DMS53 (cell line): ENCODE results near the gene OR4C5.
"Not testable (repeated sequence)": the region's sequence is repeated elsewhere in the genome, so short reads cannot be mapped to it uniquely, and the experiment has no call there.

Experiments used
- DNase-seq: peaks from one replicate; lab custom pipeline; 2025; lab: John Stamatoyannopoulos, UW

Gene OR4C5

DNA sequence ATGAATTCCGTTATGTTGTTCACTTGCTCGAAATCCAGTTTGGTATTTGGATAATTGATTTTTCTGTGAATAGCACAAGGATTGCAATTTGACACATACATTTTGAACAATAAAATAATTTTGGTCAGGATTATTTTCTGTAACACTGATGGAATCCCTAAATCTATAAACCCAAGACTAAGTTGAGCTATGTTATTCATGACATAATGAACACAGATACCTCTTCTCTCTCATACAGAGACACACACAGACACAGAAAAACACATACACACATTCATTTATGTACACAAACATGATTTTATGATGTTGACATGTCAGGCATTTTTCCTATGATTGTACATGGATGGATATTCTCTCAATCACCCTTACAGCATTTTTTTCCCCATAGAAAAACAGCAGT, at the start of gene OR4C5:
Gene OR4C5, minus strand, starts transcription at position 101 of the 400 bp plus-strand sequence. Its CDS starts 0 bp downstream, at position 101.
- DNase-seq = no peak

- DNase-seq = peak; percentile 26
These were observed 18.4 kb upstream of the OR4C5 start for GRCh38 chr11:48384670-48385069.

DNA sequence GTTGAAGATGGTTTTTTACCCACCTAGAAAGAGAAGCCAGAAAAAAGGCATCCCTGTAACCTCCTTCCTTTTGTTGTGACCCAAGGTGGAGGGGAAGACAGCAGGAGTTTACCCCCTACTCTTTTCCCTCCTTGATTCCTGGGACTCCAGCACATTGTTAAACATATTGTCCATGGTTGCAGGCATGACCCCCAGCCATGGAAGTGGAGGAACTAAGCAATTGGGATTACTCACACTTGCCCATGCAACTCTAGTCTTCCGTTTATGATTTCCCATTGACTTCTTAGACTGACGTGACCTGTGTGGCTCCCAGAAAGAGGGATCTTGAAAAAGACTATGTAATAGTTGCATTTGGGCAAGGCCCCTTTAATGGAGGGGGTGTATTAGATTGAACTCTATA, 17.9 kb upstream of the OR4C5 start:
- DNase-seq = peak; percentile 1

DNA sequence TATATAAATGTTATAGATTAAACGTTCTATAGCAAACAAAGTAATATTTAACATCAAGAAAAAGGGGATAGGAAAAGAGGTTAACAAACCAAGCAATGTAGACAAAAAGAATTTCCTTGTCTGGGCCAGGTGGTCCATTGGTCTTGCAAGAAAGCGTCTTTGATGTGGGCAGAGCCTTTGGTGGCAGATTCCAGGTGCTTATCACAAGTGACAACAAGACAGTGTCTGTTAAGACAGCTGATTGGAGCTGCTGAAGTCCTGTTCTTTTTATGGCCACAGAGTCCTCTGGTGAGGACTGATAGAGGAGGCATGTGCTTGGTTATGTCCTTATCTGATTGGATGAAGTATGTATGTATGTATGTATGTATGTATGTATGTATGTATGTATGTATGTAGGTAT, 5.0 kb downstream of the OR4C5 start:
- not testable (repeated sequence) for DNase-seq

DNA sequence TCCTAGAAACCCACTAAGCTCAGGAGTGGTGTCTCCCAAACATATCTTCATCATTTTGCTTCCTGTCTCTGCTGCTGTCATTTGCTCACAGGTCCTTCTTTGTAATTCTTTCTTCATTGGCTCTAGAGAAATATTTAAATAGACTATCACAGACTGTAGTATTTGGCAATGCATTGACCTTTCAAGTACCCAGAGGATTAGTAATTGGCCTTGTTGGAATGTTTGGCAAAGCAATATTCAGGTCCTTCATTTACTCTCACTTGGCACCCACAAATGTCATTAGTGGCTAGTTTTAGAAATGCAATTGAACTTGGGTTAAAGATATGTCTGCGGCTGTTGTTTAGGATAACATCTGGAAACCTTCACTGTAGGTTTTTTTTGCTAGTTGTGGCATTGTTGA, 11.6 kb downstream of the OR4C5 start:
- no peak for DNase-seq

- DNase-seq = no peak
These were observed 12.3 kb downstream of the OR4C5 start for GRCh38 chr11:48354013-48354412.

GRCh38 chr11:48346286-48346685, 20.0 kb downstream of the OR4C5 start:
- DNase-seq = not testable (repeated sequence)

GRCh38 chr11:48342505-48342904, 23.8 kb downstream of the OR4C5 start:
- not testable (repeated sequence) for DNase-seq

DNA sequence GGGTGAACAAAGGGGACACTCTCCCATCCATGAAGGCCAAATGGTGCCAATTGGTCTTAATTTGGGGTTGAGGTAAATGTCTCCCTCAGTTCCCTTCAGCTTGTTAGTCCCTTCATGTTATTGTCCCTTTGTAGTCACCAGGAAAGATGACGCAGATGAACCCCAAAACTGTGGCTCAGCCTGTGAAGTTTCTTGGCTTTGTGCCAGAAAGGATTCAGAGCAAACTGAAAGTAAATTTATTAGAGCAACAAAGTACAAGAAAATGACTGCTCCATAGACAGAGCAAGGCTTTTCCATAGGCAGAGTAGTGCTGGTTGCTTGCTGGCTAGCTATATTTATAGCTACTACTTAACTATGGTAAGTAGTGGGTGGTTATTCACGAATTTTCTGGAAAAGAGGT, 24.8 kb downstream of the OR4C5 start:
- no peak for DNase-seq

- DNase-seq = not testable (repeated sequence)
These were observed 41.6 kb downstream of the OR4C5 start, which contains the start of gene OR4C3 for GRCh38 chr11:48324620-48325019. OR4C3 (plus strand) TSS chr11:48324920; CDS start chr11:48325022, 102 bp downstream.

DNA sequence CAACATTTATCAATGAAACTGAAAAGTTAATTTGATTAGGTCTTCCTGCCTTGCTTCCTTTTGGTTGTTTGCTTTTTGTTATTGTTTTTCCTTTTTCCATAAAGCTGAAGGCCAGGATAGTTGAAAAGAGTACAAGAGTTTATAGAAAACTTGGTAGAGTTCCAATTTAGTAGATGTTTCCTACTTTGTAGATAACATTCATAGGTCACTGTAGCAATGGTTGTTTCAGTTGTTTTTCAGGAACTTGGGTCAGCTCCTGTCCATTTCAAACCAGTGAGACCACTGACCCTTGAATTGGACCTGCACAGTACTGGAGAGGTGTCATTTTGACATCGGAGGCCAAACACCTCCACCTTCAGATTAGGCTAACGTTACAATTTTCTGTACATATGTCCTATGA, 46.5 kb downstream of the OR4C5 start:
- DNase-seq = not testable (repeated sequence)
